Astrocyte of the cerebellum (primary cell): ENCODE measurements around the gene PSEN2.

ENCODE experiments used
- DNase-seq: peaks from one replicate; pipeline ENCODE4 v3.0.0-alpha.2; 2011; ENCODE audit warnings: low read depth
- H3K4me3 ChIP-seq: 2 replicates; pipeline ENCODE4 v1.5.1; 2011; ENCODE audit warnings: mild to moderate bottlenecking, low read depth, low read length, moderate library complexity
- CTCF ChIP-seq: IDR thresholded peaks from 2 replicates; pipeline ENCODE4 v1.5.1; 2012; ENCODE audit warnings: low read length, low read depth, moderate library complexity, mild to moderate bottlenecking; ENCODE audit errors: missing control alignments
- in situ Hi-C: cut with HindIII; loops from 2 replicates; pipeline ENCODE4 v1.10.0; 2017; ENCODE audit warnings: low sequenced_read_pairs

The PSEN2 gene

GRCh38 chr1:226873771-226874578 lies 3.6 kb downstream of the PSEN2 start:
- H3K4me3 ChIP-seq, result no peak overlapping the region
- in situ Hi-C loops, result no loop called here
- DNase-seq, result no peak
- TF ChIP-seq CTCF, result no peak

GRCh38 chr1:226874579-226875425 lies 4.4 kb downstream of the PSEN2 start:
- no peak for TF ChIP-seq CTCF
- in situ Hi-C loops, result no loop called here

GRCh38 chr1:226875641-226876295 lies 5.4 kb downstream of the PSEN2 start:
- no peak overlapping the region for H3K4me3 ChIP-seq
- in situ Hi-C loops, result no loop called here
- TF ChIP-seq CTCF, result no peak
- no peak for DNase-seq

More at GRCh38 chr1:226874579-226875425, 4.4 kb downstream of the PSEN2 start:
- DNase-seq, result no peak
- no peak overlapping the region for H3K4me3 ChIP-seq

- H3K4me3 ChIP-seq, result no peak overlapping the region
- in situ Hi-C loops, result no loop called here
- DNase-seq, result no peak
- no peak for TF ChIP-seq CTCF
Measured at GRCh38 chr1:226877669-226878068, 7.3 kb downstream of the PSEN2 start.

- no peak for DNase-seq
- in situ Hi-C loops, result no loop called here
- H3K4me3 ChIP-seq, result no peak overlapping the region
- no peak for TF ChIP-seq CTCF
Measured at GRCh38 chr1:226880372-226881287, 10.2 kb downstream of the PSEN2 start.
